HepG2 (cell line): Measurements from ENCODE around the gene PPP1R15B. TPM values are rescaled to one million over a fixed set of nuclear protein-coding genes. Genes with fewer than 3 reads are reported as not detected.

Experiments
- ATM ChIP-seq: fragments of 450-650 bp; IDR thresholded peaks from 2 replicates; pipeline ENCODE4 v1.7.1; 2017; ENCODE audit warnings: mild to moderate bottlenecking, borderline replicate concordance
- BRF2 ChIP-seq: sonication (generic); formaldehyde crosslinking; IDR thresholded peaks from 2 replicates; pipeline ENCODE4 v1.8.1; 2022; ENCODE audit warnings: mild to moderate bottlenecking, missing genetic modification reagents
- ETV5 ChIP-seq: IDR thresholded peaks from 2 replicates; pipeline ENCODE4 v1.6.1; 2018; ENCODE audit warnings: missing biosample characterization, missing genetic modification reagents, inconsistent platforms, borderline replicate concordance
- FOXP1 ChIP-seq, 2 experiments: fragments of 450-650 bp in 1 of 2; IDR thresholded peaks; 2 replicates each; pipeline ENCODE4 v1.6.1; 2017 to 2018; ENCODE audit warnings: antibody characterized with exemption in 1 of 2
- HNF1A ChIP-seq, 2 experiments: sonication (generic) in 1 of 2; formaldehyde crosslinking in 1 of 2; IDR thresholded peaks; 2 replicates each; pipeline versions ENCODE4 v1.4.0 to v1.6.1; 2016 to 2020; ENCODE audit warnings: borderline replicate concordance in 1 of 2, low read depth in 1 of 2, mild to moderate bottlenecking in 1 of 2, missing genetic modification reagents in 1 of 2
- KLF9 ChIP-seq: IDR thresholded peaks from 2 replicates; pipeline ENCODE4 v1.6.1; 2016; ENCODE audit warnings: low read depth
- MBNL3 ChIP-seq: fragments of 250-450 bp; sonication (Bioruptor Pico); conservative IDR thresholded peaks from 2 replicates; pipeline ENCODE4 v1.8.0; 2022; ENCODE audit warnings: mild to moderate bottlenecking, inconsistent platforms
- MIER3 ChIP-seq: IDR thresholded peaks from 2 replicates; pipeline ENCODE4 v1.6.1; 2016; ENCODE audit warnings: missing compliant biosample characterization, borderline replicate concordance
- PAXIP1 ChIP-seq: sonication (generic); formaldehyde crosslinking; conservative IDR thresholded peaks from 2 replicates; pipeline ENCODE4 v1.4.0; 2020; ENCODE audit warnings: mild to moderate bottlenecking, missing genetic modification reagents, moderate library complexity
- PLSCR1 ChIP-seq: sonication (generic); formaldehyde crosslinking; IDR thresholded peaks from 2 replicates; pipeline ENCODE4 v1.5.0; 2020; ENCODE audit warnings: missing genetic modification reagents, mild to moderate bottlenecking, borderline replicate concordance
- ZBED4 ChIP-seq: sonication (generic); formaldehyde crosslinking; IDR thresholded peaks from 2 replicates; pipeline ENCODE4 v1.4.0; 2020; ENCODE audit warnings: missing genetic modification reagents, borderline replicate concordance
- ZNF160 ChIP-seq: sonication (generic); formaldehyde crosslinking; IDR thresholded peaks from 2 replicates; pipeline ENCODE4 v1.8.0; 2022; ENCODE audit warnings: mild to moderate bottlenecking, inconsistent platforms, missing genetic modification reagents
- ZNF605 ChIP-seq: sonication (generic); formaldehyde crosslinking; IDR thresholded peaks from 2 replicates; pipeline ENCODE4 v1.8.0; 2022; ENCODE audit warnings: mild to moderate bottlenecking, missing genetic modification reagents
- ZNF660 ChIP-seq: sonication (generic); formaldehyde crosslinking; IDR thresholded peaks from 2 replicates; pipeline ENCODE4 v1.5.1; 2020; ENCODE audit warnings: mild to moderate bottlenecking, low read depth, missing genetic modification reagents, borderline replicate concordance
- ZNF768 ChIP-seq: sonication (generic); formaldehyde crosslinking; IDR thresholded peaks from 2 replicates; pipeline ENCODE4 v1.4.0; 2020; ENCODE audit warnings: missing genetic modification reagents
- ZNF879 ChIP-seq: sonication (generic); formaldehyde crosslinking; IDR thresholded peaks from 2 replicates; pipeline ENCODE4 v1.8.1; 2023; ENCODE audit warnings: missing genetic modification reagents
- polyA plus RNA-seq, 8 experiments: library from polyadenylated mRNA; depleted of rRNA in 3 of 8; stranded (reverse) in 7 of 8; unstranded in 1 of 8; fragments of >200 nt; fragmentation: Illumina TruSeq in 4 of 8; extraction: Trizol in 4 of 8; gene quantifications; 2 replicates each; pipeline versions ENCODE4 v1.2.1 to v1.2.3, GENCODE V29; 2011 to 2016; ENCODE audit warnings: low read depth in 4 of 8, missing spikeins in 1 of 8, mixed read lengths in 1 of 8; ENCODE audit not compliant: insufficient read depth in 1 of 8
- total RNA-seq, 5 experiments: library from RNA; depleted of rRNA; stranded (reverse); fragments of >200 nt; fragmentation: Illumina TruSeq; extraction: Trizol; gene quantifications; 2 replicates each; pipeline ENCODE4 v1.2.3, GENCODE V29; 2016; ENCODE audit warnings: low read depth in 1 of 5

The PPP1R15B gene
- total and polyA plus RNA-seq, 2 of the 13 experiments (the other 11 are each of a cell fraction or from before 2014, with no cell fraction given): 13.4 to 23.8 TPM

GRCh38 chr1:204404629-204405028 lies 7.0 kb downstream of the PPP1R15B start (continued):
- TF ChIP-seq ZNF768 (CRISPR knock-in tag) (no peak), ZNF605 (CRISPR knock-in tag) (no peak), ZNF660 (CRISPR knock-in tag) (no peak), MIER3 (CRISPR knock-in tag) (no peak), FOXP1 (IDR thresholded peaks at IDR 0.05) (no peak), FOXP1 (CRISPR knock-in tag; IDR thresholded peaks at IDR 0.05) (peak; percentile 71), ZNF879 (CRISPR knock-in tag) (no peak), PAXIP1 (peak; percentile 57), ZBED4 (CRISPR knock-in tag) (no peak), ZNF160 (CRISPR knock-in tag) (no peak), HNF1A (IDR thresholded peaks at IDR 0.05; ENCODE audit: low read depth) (no peak), HNF1A (CRISPR knock-in tag; IDR thresholded peaks at IDR 0.05; ENCODE audit: borderline replicate concordance) (no peak), MBNL3 (CRISPR knock-in tag) (no peak), KLF9 (CRISPR knock-in tag) (no peak), ETV5 (peak; percentile 50; the same call in 1 of the 2 replicates), ATM (no peak), PLSCR1 (CRISPR knock-in tag) (no peak), BRF2 (no peak)
